K562 (cell line): ENCODE data around the gene NCOA4. TPM values are rescaled to one million over a fixed set of nuclear protein-coding genes. Genes with fewer than 3 reads are reported as not detected.

Experiments used
- ATF4 ChIP-seq: fragments of 450-650 bp; formaldehyde crosslinking; IDR thresholded peaks from 2 replicates; pipeline ENCODE4 v1.4.0; 2022; ENCODE audit warnings: mild to moderate bottlenecking, moderate library complexity
- BACH1 ChIP-seq: fragments of 200-800 bp; sonication (Bioruptor generic); IDR thresholded peaks from 2 replicates; pipeline ENCODE4 v1.6.1; 2016; ENCODE audit warnings: missing genetic modification characterization, missing compliant biosample characterization
- DACH1 ChIP-seq: fragments of 450-650 bp; IDR thresholded peaks from 2 replicates; pipeline ENCODE4 v1.6.1; 2018; ENCODE audit not compliant: partially characterized antibody
- IFI16 ChIP-seq: fragments of 250-450 bp; sonication (Bioruptor Pico); IDR thresholded peaks from 2 replicates; pipeline ENCODE4 v2.1.2; 2022; ENCODE audit warnings: mild to moderate bottlenecking, inconsistent platforms
- PHF8 ChIP-seq: fragments of 200-600 bp; sonication (generic); IDR thresholded peaks from 2 replicates; pipeline ENCODE4 v1.6.1; 2012; ENCODE audit warnings: mixed run types, mild to moderate bottlenecking, inconsistent platforms, low read length, moderate library complexity, borderline replicate concordance
- SNRNP70 ChIP-seq: fragments of 200-400 bp; formaldehyde crosslinking; optimal IDR thresholded peaks from 2 replicates; pipeline ENCODE3; 2017; ENCODE audit warnings: low read depth, low read length
- ZNF57 ChIP-seq: fragments of 450-650 bp; formaldehyde crosslinking; IDR thresholded peaks from 2 replicates; pipeline ENCODE4 v1.4.0; 2020; ENCODE audit warnings: mild to moderate bottlenecking, moderate library complexity
- ZNF586 ChIP-seq: fragments of 450-650 bp; formaldehyde crosslinking; conservative IDR thresholded peaks from 2 replicates; pipeline ENCODE4 v1.4.0; 2020; ENCODE audit warnings: mild to moderate bottlenecking, moderate library complexity
- ZNF668 ChIP-seq: fragments of 250-450 bp; sonication (Bioruptor Pico); IDR thresholded peaks from 2 replicates; pipeline ENCODE4 v1.8.0; 2022; ENCODE audit warnings: mild to moderate bottlenecking, inconsistent platforms
- ZNF830 ChIP-seq: fragments of 250-450 bp; sonication (Bioruptor Pico); IDR thresholded peaks from 2 replicates; pipeline ENCODE4 v1.5.0; 2021; ENCODE audit warnings: mild to moderate bottlenecking
- polyA plus RNA-seq, 8 experiments: library from polyadenylated mRNA; depleted of rRNA in 4 of 8; stranded (reverse) in 5 of 8; unstranded in 3 of 8; fragments of >200 nt; fragmentation: Nextera tagmentation in 2 of 8; fragmentation: Illumina TruSeq in 1 of 8; extraction: Ambion mirVana in 2 of 8; extraction: Trizol in 1 of 8; gene quantifications; 2 replicates each; pipeline versions ENCODE4 v1.2.1 to v1.2.3, GENCODE V29; 2011 to 2014; ENCODE audit warnings: inconsistent platforms in 1 of 8, missing spikeins in 1 of 8
- total RNA-seq, 7 experiments: library from RNA; depleted of rRNA in 6 of 7; stranded (reverse); fragments of >200 nt in 6 of 7; fragmentation: Illumina TruSeq in 2 of 7; extraction: Trizol in 2 of 7; gene quantifications; 2 replicates each; pipeline versions ENCODE4 v1.2.1 to v1.2.3, GENCODE V29; 2011 to 2021; ENCODE audit warnings: low replicate concordance in 1 of 7
- TF ChIP-seq, protein P1 (sequence below): IDR thresholded peaks from 3 replicates; pipeline ENCODE4 v1.6.1; 2011; ENCODE audit warnings: borderline replicate concordance, mild to moderate bottlenecking; ENCODE audit not compliant: insufficient read length, insufficient read depth

The NCOA4 gene
- total and polyA plus RNA-seq, 9 of the 15 experiments (the other 6 are each of a cell fraction or from before 2014, with no cell fraction given): 89.8 to 283 (median 181) TPM

DNA sequence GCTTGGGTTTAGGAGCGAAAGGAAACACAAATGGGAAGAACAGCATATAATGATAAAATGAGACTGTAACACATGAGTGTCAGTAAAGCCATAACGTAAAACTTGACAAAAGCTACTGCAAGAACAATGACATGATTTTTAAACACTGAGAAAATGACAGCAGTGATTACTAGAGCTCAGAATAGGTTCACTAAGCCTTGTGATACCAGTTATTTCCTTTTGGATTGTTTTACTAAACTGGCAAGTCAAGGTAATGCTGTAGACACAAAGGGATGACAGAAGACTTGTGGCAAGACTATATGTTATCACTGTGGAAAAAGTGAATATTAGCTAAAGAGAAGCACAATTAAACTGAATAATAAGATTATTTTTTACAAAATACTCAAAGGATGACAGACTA, 12.7 kb downstream of the NCOA4 start (continued):
- TF ChIP-seq, protein P1, sequence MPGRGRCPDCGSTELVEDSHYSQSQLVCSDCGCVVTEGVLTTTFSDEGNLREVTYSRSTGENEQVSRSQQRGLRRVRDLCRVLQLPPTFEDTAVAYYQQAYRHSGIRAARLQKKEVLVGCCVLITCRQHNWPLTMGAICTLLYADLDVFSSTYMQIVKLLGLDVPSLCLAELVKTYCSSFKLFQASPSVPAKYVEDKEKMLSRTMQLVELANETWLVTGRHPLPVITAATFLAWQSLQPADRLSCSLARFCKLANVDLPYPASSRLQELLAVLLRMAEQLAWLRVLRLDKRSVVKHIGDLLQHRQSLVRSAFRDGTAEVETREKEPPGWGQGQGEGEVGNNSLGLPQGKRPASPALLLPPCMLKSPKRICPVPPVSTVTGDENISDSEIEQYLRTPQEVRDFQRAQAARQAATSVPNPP: no peak
- TF ChIP-seq ATF4 (CRISPR knock-in tag) (no peak), BACH1 (0 out of 2 replicates have a peak, but pooled peaks have one; percentile 5), ZNF830 (CRISPR knock-in tag) (no peak), SNRNP70 (no peak), DACH1 (no peak), ZNF57 (CRISPR knock-in tag) (no peak), IFI16 (CRISPR knock-in tag) (no peak), ZNF586 (CRISPR knock-in tag) (no peak), PHF8 (no peak), ZNF668 (CRISPR knock-in tag) (0 out of 2 replicates have a peak, but pooled peaks have one; percentile 25)
